GM21529 (cell line): Measurements from ENCODE around the gene KIAA1671.

Source experiments
- ATAC-seq: cut with Tn5 transposase; IDR thresholded peaks from one replicate; pipeline ENCODE4 v1.9.1; 2021; ENCODE audit not compliant: unreplicated experiment

The KIAA1671 gene

GRCh38 chr22:25109878-25110595 is 157.5 kb downstream of the KIAA1671 start:
- ATAC-seq, result no peak

DNA sequence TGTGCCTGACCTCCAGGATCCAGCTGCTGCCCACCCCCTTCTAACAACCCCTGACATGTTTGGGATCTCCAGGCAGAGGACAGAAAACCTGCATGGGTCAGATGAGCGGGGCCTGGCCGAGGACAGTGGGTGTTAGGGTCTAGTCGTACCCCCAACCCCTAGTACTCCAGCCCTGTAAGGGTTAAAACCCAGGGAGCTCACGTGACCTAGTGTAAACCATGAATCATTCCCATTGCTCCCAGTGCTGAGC is 158.0 kb downstream of the KIAA1671 start:
- no peak for ATAC-seq

DNA sequence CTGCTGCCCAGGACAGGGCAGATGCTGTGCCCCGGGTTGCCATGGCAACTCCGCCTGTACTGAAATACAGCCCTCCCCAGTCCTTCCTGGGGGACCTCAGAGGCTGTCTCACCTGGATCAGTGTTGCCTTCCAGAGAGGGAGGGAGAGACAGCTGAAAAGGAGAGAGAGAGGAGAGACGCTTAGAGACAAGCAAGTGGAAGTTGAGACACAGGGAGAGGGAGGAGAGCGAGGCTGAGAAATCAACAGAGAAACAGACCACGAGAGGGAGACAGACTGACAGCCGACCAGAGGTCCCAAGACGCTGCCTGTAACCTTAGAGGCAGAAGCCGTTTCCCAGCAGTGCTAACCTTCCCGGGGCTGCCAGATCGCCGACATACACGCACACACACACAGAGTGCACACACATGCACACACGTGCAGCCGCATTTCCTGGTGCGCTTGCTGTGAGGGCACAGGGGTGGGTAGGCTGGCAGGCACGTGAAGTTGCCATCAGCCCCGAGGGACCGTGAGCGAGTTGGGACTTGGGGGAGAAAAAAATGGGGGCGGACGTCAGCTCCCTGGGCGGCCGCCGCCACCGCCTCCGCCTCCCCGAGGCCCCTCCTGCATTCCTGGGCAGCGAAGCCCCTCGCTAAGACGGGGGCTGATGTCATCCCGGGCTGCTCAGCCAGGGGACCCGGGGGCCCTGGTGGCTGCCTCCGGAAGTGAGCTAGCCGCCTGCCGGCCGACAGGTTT is 158.5 kb downstream of the KIAA1671 start:
- ATAC-seq, result no peak

DNA sequence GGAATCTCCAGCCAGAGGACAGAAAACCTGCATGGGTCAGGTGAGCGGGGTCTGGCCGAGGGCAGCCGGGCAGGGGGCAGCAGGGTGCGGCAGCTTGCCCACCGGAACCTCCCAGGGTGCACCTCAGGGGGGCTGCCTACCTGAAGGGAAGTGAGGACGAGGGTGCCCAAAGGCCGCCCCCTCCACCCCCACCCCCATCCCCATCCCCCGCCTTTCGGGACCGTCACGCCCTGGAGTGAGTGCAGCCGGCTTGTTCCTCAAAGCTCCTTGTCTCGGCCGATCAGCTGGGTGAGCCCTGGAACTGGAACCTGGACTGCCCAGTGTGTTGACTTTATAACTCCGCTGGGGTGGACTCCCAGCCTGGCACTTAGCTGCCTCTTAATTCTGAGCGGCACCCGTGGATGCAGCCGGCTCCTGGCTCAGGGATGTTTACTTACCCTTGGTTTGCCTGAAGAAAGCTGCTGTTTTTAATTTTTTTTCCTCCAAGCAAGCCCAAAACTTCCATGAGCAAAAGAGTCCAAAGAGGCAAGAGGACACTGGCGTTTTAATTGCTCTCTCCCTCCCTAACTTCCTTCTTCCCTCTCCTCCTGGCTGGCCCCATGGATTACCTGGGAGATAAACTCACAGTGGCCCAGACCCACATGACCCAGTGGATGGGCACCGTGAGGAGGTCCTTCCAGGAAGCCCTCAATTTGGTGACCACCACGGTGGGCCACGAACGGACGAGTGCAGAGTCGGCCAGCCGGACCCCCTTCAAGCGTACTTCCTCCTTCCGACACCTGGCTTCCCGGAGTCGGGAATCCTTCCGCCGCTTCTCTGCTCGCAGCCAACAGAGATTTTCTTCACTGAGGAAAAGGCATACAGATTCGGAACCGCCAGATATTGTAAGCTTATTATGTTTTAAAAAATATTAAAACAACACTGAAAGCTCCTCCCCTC is 159.3 kb downstream of the KIAA1671 start:
- ATAC-seq, result no peak

DNA sequence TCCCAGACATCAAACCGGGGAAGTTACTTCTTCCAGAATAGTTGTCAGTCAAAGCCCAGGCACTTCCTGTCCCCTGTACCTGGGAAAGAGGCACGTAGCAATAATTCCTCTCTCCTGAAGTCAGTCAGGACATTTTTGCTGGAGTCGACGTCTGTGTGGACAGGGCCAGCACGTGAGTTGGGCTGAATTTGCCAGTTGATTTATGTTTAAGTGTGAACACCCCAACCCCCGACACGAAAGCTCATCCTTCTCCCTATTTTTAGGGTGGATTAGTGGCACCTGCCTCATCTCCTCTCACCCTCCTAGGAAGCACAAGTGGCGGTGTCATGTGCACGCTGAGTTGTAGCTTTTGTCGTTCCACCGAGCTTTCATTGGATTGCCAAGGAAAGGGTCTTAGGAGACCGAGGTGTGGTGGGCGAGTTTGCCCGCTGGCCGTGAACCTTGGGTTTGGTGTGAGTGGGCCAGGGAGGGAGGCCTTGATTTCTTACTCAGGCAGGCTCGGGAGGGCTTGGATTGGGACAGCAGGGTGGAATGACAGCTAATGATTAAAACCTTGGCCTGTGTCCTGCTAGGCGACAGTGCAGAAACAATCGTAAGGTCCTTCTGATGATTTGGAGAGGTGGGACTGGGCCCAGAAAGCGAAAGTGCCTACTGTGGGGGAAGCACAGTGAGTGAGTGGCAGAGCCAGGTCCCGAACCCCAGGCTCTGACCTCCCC is 160.2 kb downstream of the KIAA1671 start:
- ATAC-seq, result no peak

DNA sequence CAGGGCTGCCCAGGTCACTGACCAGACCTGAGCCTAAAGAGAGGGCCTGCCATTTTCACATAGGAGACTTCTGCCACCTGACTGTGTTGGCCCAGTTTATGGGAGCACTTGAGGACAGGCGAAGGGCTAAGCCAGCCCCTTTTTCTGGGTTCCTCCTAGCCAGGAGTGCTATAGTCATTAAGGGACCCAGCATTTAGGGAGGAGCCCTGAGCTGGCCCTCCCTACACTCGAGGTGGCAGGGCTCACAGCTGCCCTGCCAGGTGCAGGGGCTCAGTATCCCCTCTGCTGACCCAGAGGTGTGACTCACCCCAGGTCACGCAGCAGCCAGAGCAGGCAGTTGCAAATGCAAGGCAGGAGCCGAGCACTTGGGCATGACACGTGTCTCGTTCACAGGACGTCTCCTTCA is 160.8 kb downstream of the KIAA1671 start:
- no peak for ATAC-seq

DNA sequence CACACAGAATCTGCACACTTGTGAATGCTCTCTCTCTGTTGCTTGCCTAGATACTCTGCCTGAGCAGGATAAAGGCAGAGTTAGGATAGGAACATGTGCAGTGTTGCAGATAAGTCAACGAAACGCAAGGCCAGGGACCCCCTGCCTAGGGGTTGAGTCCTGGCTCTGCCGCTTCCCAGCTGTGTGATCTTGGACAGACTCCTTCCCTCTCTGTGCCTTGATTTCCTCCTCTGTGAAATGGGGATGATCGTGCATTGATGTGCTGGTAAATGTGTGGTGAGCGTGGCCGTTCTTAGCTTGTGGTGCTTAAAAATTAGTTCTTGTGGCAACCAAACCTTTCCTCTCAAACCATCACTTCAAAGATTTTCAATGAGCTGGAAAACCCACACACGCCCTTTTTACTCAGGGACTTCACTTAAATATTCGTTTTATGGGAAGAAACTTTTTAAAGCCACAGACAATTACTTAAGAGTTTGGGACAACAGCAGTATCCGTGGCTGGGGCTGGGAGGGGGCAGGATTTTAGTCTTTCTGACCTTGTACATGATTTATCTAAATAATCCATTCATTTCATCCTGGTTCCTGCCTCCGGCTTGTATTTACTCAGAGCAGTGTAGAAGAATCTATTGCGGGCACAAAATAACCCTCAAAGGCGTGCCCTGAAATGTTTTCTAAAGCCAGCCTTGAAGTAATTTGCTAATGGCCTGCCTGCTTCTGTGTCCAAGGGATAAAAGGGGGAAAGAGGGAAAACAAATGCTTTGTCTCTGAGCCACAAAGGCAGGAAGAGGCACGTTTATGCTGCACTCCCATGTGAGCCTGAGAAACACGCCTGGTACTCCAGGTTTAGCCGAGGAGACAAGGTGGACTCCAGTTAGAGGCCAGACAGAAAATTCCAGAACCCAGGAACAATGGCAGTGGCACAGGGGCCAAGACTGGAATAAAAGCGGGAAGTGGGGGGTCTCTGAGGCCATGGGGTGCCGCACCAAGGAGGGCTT is 162.2 kb downstream of the KIAA1671 start:
- no peak for ATAC-seq

DNA sequence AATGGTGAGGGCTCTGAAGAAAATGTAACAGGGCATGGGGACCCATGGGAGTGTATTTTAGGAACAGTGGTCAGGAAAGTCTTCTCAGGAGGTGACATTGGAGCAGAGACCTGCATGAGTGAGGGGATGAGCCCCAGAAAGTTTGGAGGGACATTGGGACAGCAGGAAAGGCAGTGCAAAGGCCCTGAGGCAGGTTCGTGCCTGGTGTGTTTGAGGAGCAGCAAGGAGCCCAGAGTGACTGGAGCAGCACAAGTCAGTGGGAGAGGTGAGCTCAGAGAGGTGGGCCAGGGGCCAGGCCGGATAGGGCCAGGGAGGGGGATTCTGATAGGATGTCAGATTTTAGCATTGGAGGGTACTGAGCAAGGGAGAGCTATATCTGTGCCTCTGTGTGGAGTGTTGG is 167.1 kb downstream of the KIAA1671 start:
- no peak for ATAC-seq

DNA sequence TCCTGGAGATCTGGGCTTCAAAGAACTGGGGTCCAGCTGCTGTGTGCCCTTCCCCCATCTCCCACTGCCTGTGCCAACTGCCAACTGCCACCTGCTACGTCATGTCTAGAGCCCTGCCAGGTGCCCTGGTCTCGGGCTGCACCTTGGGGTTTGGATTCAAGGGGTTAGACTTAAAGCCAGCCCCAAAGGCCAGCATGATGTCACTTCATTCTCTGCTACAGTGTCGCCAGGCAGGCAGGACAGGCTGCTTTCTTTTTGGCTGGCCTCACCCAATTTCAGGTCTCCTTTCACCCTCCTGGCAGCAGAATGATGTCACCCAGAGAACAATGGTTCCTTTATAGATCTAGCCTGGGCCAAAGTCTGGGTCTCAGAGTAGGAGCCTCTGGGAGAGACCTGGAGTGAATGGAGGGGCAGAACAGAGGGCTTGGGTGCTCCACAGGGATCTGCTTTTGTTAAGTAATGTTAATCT is 167.6 kb downstream of the KIAA1671 start:
- ATAC-seq, result no peak

DNA sequence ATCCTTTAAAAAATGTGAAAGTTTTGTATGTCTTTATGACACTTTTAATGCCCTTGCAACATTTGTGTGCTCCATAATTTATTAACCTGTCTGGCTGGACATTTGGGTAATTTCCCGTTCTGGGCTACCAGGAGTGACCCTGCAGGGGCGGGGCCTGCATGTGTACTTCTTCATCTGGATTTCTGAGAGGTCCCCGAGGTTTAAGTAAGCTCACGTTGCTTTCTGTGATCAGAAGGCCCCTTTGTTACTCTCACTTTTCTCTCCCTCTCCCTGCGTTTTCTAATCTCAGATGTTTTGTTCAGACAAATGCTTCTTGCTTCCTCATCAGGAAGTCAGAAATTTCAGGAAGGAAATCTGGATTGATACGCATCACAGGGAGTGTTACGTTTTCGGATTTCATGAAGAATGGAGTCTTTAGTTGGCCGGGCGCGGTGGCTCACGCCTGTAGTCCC is 168.3 kb downstream of the KIAA1671 start:
- ATAC-seq, result no peak

DNA sequence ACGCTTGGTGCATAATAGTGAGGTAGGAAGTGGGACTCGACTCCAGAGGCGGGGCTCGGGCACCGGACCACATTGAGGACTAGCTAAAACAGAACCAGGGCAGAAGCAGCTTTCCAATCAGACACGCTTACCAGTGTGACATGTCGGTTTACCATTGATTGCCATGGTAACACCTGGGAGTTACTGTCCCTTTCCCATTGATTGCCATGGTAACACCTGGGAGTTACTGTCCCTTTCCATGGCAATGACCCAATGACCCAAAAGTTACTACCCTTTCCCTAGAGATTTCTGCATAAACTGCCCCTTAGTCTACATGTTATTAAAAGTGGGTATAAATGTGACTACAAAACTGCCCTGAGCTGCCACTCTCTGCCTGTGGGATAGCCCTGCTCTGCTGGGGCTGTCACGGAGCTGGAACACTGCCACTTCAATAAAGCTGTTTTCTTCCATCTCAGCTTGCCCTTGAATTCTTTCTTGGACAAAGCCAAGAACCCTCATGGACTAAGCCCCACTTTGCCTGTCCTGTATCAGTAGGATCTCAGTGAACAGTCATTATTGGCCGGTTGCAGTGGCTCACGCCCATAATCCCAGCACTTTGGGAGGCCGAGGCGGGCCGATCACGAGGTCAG is 169.7 kb downstream of the KIAA1671 start:
- ATAC-seq, result no peak

DNA sequence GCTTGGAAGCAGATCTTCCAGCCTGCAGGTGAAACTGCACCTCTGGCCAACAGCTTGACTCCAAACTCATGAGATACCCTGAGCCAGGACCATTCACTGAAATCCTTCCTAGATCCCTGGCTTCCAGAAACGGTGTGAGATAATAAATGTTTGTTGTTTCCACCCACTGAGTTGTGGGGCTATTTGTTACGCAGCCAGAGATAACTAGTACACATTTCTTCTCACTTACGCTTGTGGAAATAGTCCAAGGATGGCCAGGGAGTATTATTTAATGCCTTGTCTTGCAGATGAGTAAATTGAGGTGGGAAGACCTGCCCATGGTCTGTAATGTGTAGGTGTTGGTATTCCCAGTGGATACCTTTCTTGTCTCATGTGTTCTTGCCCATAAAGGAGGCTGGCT is 171.2 kb downstream of the KIAA1671 start:
- ATAC-seq, result no peak

- no peak for ATAC-seq
Measured at GRCh38 chr22:25125693-25126357, 173.3 kb downstream of the KIAA1671 start.

DNA sequence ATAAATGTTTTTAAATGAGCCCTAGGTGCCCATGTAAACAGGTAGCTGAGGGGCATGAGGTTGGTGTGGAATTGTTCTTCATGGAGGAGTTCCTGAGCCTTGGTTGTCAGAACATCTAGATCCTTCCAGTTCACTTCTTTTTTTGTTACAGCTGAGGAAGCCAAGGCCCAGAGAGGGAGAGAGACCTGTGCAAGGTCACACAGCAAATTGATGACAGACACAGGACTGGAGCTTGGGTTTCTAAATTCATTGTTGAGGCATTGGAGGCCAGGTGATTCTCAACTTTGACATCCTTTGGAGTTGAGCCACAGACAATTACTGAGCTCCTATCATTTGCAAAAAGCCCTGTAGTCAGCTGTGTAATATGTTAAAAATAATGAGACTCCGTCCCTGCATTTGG is 174.0 kb downstream of the KIAA1671 start:
- no peak for ATAC-seq

- ATAC-seq, result no peak
Measured at GRCh38 chr22:25127318-25127717, 174.8 kb downstream of the KIAA1671 start.

DNA sequence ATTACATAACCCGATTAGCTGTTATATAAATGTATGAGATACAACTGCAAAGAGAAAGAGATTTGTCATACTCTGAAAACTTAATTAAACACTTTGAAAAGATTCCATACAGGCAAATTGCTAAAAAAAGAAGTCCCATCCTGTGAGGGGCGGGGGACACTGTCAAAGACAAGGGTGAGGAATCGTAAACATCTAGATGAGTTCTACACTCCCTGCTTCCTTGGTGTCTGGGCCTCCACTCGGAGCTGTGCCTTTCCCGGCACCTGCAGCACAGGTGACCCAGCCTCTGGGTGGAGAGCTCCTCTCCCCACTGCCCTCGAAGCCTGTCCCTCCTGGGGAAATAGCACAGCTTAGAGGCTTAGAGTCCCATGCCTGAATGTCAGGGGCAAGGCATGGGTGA is 177.9 kb downstream of the KIAA1671 start:
- ATAC-seq, result no peak

DNA sequence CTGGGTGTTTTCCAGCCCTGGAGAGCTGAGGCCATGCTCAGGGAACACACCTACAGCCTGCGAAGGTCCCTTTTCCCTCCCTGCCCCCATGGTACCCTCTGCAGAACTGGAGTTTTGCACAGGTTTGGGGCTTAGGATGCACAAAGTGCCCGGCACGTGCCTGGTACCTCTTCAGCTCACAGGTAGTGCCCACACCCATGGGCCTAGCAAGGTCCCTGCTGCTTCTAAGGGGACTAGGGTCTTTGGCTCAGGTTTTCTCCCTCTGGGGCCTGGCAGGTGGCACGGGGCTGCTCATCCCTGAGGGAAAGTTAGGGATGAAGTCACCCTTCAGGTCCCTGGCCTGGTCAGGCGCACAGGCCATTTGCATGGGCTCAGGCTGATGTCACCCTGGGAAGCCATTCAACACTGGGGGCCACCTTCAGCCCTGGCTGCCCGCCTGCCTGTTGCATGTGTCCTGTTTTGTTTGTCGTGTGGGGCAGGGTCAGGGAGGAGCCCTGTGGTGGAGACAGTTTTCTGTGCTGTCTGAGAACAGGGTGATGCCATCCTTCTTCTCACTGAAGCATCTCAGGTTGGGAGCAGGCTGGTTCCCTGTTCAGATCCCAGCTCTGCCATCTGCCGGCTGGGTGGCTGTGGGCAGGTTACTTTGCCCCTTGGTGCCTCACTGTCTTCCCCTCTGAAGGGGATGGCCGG is 178.8 kb downstream of the KIAA1671 start:
- no peak for ATAC-seq

DNA sequence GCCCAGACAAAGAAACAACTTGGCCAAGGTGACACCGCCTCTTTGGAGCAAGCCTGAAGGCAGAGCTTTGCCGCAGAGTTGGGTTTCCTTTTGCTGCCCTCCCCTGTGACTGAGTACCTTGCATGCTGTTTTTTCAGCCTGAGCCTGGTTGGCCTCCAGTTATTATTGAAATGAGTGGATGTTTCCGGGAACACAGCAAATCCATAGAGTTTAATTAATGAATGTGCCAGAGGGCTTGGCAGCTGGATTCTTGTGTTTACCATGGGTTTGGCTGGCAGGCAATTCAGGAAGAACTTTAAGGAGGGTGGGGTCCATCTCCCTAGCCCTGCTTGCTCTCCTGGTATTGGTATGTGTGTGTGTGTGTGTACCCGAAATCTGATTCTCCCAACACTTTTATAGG is 181.5 kb downstream of the KIAA1671 start:
- no peak for ATAC-seq
